Breast epithelium (tissue), 4 donors: Measurements from ENCODE around the gene LGALS9. TPM values are rescaled to one million over a fixed set of nuclear protein-coding genes. Genes with fewer than 3 reads are reported as not detected.
"Not testable (repeated sequence)": the region's sequence is repeated elsewhere in the genome, so short reads cannot be mapped to it uniquely, and the experiment has no call there.

Experiments
- DNase-seq, 2 donors: peaks; one replicate each; pipeline ENCODE4 v3.0.0-alpha.2; 2019; ENCODE audit warnings: low spot score in 2 of 2
- H3K27ac ChIP-seq, 2 donors: fragments of 200-600 bp; sonication (generic) in 1 of 2; one replicate each; pipeline ENCODE4 v1.5.1; 2016 to 2019; ENCODE audit warnings: mild to moderate bottlenecking in 1 of 2
- H3K27me3 ChIP-seq, 2 donors: fragments of 200-600 bp; sonication (generic) in 1 of 2; one replicate each; pipeline versions ENCODE4 v1.5.1 to v1.6.0; 2017 to 2019; ENCODE audit warnings: control low read depth in 1 of 2, mild to moderate bottlenecking in 1 of 2
- H3K36me3 ChIP-seq: fragments of 200-600 bp; one replicate; pipeline ENCODE4 v1.5.1; 2019
- H3K4me1 ChIP-seq, 2 donors: fragments of 200-600 bp; sonication (generic); one replicate each; pipeline ENCODE4 v1.5.1; 2016 to 2019; ENCODE audit warnings: control low read depth in 1 of 2
- H3K4me3 ChIP-seq, 3 donors: fragments of 200-600 bp; sonication (generic); 1 replicate in 2 of 3; 2 replicates in 1 of 3; pipeline ENCODE4 v1.5.1; 2016 to 2019; ENCODE audit warnings: mild to moderate bottlenecking in 3 of 3, moderate library complexity in 2 of 3
- H3K9me3 ChIP-seq, 2 donors: fragments of 200-600 bp; sonication (generic) in 1 of 2; one replicate each; pipeline ENCODE4 v1.5.1; 2016 to 2019; ENCODE audit warnings: control low read depth in 1 of 2
- CTCF ChIP-seq, 3 donors: fragments of 450-650 bp; IDR thresholded peaks; one replicate each; pipeline ENCODE4 v1.5.1; 2016 to 2017; ENCODE audit warnings: antibody characterized with exemption in 3 of 3, mild to moderate bottlenecking in 3 of 3, moderate library complexity in 3 of 3
- POLR2A ChIP-seq: fragments of 450-650 bp; IDR thresholded peaks from one replicate; pipeline ENCODE4 v1.6.1; 2016; ENCODE audit warnings: antibody characterized with exemption, mild to moderate bottlenecking, moderate library complexity
- POLR2AphosphoS5 ChIP-seq, 3 donors: sonication (generic); formaldehyde crosslinking; IDR thresholded peaks; one replicate each; pipeline ENCODE4 v1.6.1; 2017; ENCODE audit warnings: antibody characterized with exemption in 3 of 3
- intact Hi-C: fragments of 100-400 bp; cut with DNase I; formaldehyde crosslinking; loops from one replicate; pipeline ENCODE4 v1.15.1; 2023; ENCODE audit warnings: low total_unique reads
- total RNA-seq, 3 donors: library from RNA; depleted of rRNA; stranded (reverse); fragments of >200 nt; gene quantifications; one replicate each; pipeline ENCODE4 v1.1.0, GENCODE V29; 2016

LGALS9 gene
- total RNA-seq, 3 donors from 2014 or later, result 17.4 to 58.1 (median 30.1) TPM

GRCh38 chr17:27640790-27641189, 9.8 kb downstream of the LGALS9 start:
- TF ChIP-seq POLR2A (no peak), CTCF (IDR thresholded peaks at IDR 0.05) (no peak), POLR2AphosphoS5 (IDR thresholded peaks at IDR 0.05) (no peak)

GRCh38 chr17:27644586-27644985, 13.6 kb downstream of the LGALS9 start:
- no peak overlapping the region for H3K4me3 ChIP-seq
- no peak overlapping the region for H3K27ac ChIP-seq
- no peaks in the 10 kb centered on the region for H3K9me3 ChIP-seq
- H3K27me3 ChIP-seq, result no peaks in the 10 kb centered on the region
- intact Hi-C loops, result no loop called here
- H3K36me3 ChIP-seq, result no peaks in the 10 kb centered on the region
- H3K4me1 ChIP-seq, result no peaks in the 10 kb centered on the region
- no peak for TF ChIP-seq POLR2AphosphoS5 (IDR thresholded peaks at IDR 0.05)
- no peak for TF ChIP-seq POLR2A
- no peak for TF ChIP-seq CTCF (IDR thresholded peaks at IDR 0.05)
- peak in 1 of 2 donors; percentile 31 for DNase-seq

More at GRCh38 chr17:27640790-27641189, 9.8 kb downstream of the LGALS9 start:
- H3K4me3 ChIP-seq, result no peak overlapping the region
- H3K36me3 ChIP-seq, result no peaks in the 10 kb centered on the region
- DNase-seq, result no peak
- no peaks in the 10 kb centered on the region for H3K27me3 ChIP-seq
- no peaks in the 10 kb centered on the region for H3K4me1 ChIP-seq
- intact Hi-C loops, result no loop called here
- H3K27ac ChIP-seq, result no peak overlapping the region
- no peaks in the 10 kb centered on the region for H3K9me3 ChIP-seq

- H3K4me1 ChIP-seq, H3K27ac ChIP-seq, H3K27me3 ChIP-seq, intact Hi-C loops, H3K36me3 ChIP-seq, DNase-seq, H3K4me3 ChIP-seq, H3K9me3 ChIP-seq: not testable (repeated sequence)
These were observed 14.6 kb downstream of the LGALS9 start for GRCh38 chr17:27645621-27646020.

GRCh38 chr17:27646232-27646631, 15.2 kb downstream of the LGALS9 start:
- no peak for DNase-seq
- Histone ChIP-seq H3K27ac (no peak overlapping the region), H3K36me3 (no peaks in the 10 kb centered on the region), H3K27me3 (no peaks in the 10 kb centered on the region), H3K9me3 (no peaks in the 10 kb centered on the region), H3K4me1 (no peaks in the 10 kb centered on the region), H3K4me3 (no peak overlapping the region)
- intact Hi-C loops, result no loop called here
- TF ChIP-seq CTCF (IDR thresholded peaks at IDR 0.05), result no peak

- H3K27ac ChIP-seq, result no peak overlapping the region
- intact Hi-C loops, result no loop called here
- no peak for DNase-seq
These were observed 16.8 kb downstream of the LGALS9 start for GRCh38 chr17:27647765-27648164.

GRCh38 chr17:27649111-27649571, 18.2 kb downstream of the LGALS9 start:
- DNase-seq, intact Hi-C loops, H3K27ac ChIP-seq: not testable (repeated sequence)

More at GRCh38 chr17:27647765-27648164, 16.8 kb downstream of the LGALS9 start:
- no peaks in the 10 kb centered on the region for H3K4me1 ChIP-seq
- H3K9me3 ChIP-seq, result no peaks in the 10 kb centered on the region
- no peak for TF ChIP-seq CTCF (IDR thresholded peaks at IDR 0.05)
- TF ChIP-seq POLR2AphosphoS5 (IDR thresholded peaks at IDR 0.05), result no peak
- no peak for TF ChIP-seq POLR2A
- no peaks in the 10 kb centered on the region for H3K27me3 ChIP-seq
- H3K4me3 ChIP-seq, result no peak overlapping the region
- H3K36me3 ChIP-seq, result no peaks in the 10 kb centered on the region

More at GRCh38 chr17:27649111-27649571, 18.2 kb downstream of the LGALS9 start:
- H3K9me3 ChIP-seq, H3K36me3 ChIP-seq, H3K4me1 ChIP-seq, H3K27me3 ChIP-seq, H3K4me3 ChIP-seq: not testable (repeated sequence)
